ENCODE data around the gene MED8.

DNA sequence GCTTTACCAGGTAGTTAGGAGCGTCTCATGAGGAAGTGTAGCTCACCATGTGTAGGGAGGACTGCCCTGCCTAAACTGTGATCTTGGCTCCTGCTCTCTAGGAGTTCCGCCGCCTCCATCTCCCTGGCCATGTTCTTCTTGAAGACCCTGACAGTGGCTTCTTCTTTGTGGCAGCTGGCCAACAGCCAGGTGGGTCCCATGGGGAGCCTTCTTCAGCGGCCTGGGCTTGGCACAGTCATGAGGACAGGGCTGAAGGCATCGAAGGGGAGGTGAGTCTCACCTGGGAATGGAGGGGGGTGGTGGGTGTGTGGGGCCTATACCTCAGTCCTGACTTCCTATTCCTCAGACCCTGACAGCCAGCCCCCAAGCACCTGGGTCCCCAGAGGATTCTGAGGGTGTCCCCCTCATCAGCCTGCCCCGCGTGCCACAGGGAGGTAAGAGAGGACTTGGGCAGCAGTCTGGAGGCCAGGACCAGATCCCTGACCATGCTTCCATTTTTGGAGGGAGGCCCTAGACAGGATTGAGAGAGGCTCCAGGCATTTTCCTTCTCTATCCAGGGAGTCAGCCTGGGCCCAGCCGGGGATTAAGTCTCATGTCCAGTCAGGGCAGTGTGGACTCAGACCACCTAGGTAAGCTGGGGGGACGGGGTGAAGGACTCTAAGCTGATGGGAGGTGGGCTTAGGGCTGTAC, 42.7 kb upstream of the MED8 start:
- TF ChIP-seq, protein P1, sequence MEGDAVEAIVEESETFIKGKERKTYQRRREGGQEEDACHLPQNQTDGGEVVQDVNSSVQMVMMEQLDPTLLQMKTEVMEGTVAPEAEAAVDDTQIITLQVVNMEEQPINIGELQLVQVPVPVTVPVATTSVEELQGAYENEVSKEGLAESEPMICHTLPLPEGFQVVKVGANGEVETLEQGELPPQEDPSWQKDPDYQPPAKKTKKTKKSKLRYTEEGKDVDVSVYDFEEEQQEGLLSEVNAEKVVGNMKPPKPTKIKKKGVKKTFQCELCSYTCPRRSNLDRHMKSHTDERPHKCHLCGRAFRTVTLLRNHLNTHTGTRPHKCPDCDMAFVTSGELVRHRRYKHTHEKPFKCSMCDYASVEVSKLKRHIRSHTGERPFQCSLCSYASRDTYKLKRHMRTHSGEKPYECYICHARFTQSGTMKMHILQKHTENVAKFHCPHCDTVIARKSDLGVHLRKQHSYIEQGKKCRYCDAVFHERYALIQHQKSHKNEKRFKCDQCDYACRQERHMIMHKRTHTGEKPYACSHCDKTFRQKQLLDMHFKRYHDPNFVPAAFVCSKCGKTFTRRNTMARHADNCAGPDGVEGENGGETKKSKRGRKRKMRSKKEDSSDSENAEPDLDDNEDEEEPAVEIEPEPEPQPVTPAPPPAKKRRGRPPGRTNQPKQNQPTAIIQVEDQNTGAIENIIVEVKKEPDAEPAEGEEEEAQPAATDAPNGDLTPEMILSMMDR (IDR thresholded peaks at IDR 0.05; ENCODE audit: insufficient read depth, low read depth, low read length): no peak
- no peak for TF ChIP-seq EZH2 (IDR thresholded peaks at IDR 0.05; ENCODE audit: insufficient read depth, low read length)

Data from astrocyte (in vitro differentiated cells and primary cell).